ENCODE data around the gene MIEN1. TPM values are rescaled to one million over a fixed set of nuclear protein-coding genes. Genes with fewer than 3 reads are reported as not detected.

MIEN1 gene
- total and polyA plus RNA-seq, 12 donors = 27.7 to 190 (median 41.1) TPM

DNA sequence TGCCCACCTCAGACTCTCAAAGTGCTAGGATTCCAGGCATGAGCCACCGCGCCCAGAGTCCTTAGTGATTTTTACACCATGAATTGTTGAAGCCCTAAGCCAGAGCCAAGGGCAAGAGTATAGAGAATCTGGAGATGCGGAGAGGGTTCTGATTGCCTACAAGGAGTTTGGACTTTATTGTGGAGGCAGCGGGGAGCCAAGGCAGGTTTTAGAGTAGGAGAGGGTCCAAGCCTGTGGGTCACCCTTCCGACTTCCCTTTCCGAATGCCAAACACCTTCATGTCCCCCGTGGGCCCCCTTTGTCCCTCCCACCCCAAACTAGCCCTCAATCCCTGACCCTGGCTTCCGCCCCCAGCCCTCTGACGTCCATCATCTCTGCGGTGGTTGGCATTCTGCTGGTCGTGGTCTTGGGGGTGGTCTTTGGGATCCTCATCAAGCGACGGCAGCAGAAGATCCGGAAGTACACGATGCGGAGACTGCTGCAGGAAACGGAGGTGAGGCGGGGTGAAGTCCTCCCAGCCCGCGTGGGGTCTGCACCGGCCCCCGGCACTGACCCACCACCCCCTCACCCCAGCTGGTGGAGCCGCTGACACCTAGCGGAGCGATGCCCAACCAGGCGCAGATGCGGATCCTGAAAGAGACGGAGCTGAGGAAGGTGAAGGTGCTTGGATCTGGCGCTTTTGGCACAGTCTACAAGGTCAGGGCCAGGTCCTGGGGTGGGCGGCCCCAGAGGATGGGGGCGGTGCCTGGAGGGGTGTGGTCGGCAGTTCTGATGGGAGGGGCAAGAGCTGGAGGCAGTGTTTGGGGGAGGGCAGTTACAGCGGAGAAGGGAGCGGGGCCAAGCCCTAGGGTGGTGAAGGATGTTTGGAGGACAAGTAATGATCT, 7.1 kb downstream of the MIEN1 start:
- Histone ChIP-seq H3K4me3 (no peak overlapping the region), H3K27ac (no peak overlapping the region), H3K4me1 (no peaks in the 10 kb centered on the region), H3K36me3 (peaks cover 0 to 91% (median 20%) of the 10 kb centered on the region in 9 donors), H3K27me3 (no peaks in the 10 kb centered on the region), H3K9me3 (no peaks in the 10 kb centered on the region)
- WGBS, 2 donors = 82 to 84% methylated on average over 34 of the region's 34 CpGs
- intact Hi-C loops (cut with DNase I) = no loop called here
- ATAC-seq (peak in 2 of 8 donors; percentile 23 to 26), DNase-seq (no peak)
- TF ChIP-seq, protein P1, sequence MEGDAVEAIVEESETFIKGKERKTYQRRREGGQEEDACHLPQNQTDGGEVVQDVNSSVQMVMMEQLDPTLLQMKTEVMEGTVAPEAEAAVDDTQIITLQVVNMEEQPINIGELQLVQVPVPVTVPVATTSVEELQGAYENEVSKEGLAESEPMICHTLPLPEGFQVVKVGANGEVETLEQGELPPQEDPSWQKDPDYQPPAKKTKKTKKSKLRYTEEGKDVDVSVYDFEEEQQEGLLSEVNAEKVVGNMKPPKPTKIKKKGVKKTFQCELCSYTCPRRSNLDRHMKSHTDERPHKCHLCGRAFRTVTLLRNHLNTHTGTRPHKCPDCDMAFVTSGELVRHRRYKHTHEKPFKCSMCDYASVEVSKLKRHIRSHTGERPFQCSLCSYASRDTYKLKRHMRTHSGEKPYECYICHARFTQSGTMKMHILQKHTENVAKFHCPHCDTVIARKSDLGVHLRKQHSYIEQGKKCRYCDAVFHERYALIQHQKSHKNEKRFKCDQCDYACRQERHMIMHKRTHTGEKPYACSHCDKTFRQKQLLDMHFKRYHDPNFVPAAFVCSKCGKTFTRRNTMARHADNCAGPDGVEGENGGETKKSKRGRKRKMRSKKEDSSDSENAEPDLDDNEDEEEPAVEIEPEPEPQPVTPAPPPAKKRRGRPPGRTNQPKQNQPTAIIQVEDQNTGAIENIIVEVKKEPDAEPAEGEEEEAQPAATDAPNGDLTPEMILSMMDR (IDR thresholded peaks at IDR 0.05) = no peak

DNA sequence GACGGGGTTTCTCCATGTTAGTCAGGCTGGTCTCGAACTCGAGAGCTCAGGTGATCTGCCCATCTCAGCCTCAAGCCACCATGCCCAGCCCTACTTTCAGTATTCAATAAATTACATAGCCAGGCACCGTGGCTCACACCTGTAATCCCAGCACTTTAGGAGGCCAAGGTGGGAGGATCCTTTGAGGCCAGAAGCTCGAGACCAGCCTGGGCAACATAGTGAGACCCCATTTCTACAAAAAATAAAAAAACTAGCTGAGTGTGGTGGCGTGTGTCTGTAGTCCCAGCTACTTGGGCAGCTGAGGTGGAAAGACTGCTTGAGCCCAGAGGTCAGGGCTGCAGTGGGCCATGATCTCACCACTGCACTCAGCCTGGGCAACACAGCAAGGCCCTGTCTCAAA, 8.2 kb downstream of the MIEN1 start:
- H3K36me3 ChIP-seq = peaks cover 0 to 90% (median 20%) of the 10 kb centered on the region in 9 donors
- no peak for DNase-seq

DNA sequence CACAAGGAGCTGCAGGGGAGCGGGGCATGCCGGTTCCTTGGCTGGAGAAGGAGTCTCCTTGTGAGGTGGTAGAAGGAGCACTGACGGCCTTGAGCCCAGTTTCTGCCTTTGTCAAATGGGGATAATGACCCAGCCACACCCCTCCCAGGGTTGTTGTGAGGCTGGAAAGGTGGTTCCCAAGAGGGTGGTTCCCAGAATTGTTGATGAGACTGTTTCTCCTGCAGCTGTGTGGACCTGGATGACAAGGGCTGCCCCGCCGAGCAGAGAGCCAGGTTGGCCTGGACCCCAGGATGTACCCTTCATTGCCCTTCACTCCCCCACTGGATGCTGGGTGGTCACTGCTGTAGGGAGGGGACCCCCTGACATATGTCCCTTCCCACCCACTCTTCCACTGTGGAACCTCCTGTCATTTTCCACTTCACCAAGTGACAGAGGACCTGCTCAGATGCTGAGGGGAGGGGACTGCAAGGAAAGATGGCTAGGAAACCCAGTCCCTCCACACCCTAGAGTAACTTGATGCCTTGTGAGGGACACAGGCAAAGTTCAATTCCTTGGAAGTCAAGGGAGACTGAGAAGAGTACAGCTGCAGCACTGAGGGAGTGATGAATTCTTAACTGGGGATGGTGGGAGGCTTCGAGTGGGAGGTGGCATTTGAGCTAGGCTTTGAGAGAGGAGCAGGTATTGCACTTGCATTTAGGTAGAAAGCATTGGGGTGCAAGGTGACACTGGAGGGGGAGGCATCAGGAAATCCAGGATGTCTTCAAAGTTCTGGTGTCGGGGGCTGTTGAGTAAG, 10.6 kb downstream of the MIEN1 start:
- ATAC-seq (no peak), DNase-seq (no peak)
- TF ChIP-seq, protein P1 (IDR thresholded peaks at IDR 0.05) = no peak
- no peak overlapping the region for H3K4me3 ChIP-seq
- no peaks in the 10 kb centered on the region for H3K9me3 ChIP-seq
- peaks cover 0 to 19% (median 14%) of the 10 kb centered on the region in 9 donors for H3K4me1 ChIP-seq
- intact Hi-C loops (cut with DNase I) = no loop called here
- no peaks in the 10 kb centered on the region for H3K27me3 ChIP-seq
- 82 to 89% methylated on average over 7 of the region's 7 CpGs for WGBS, 2 donors
- H3K27ac ChIP-seq = no peak overlapping the region
- H3K36me3 ChIP-seq = peaks cover 0 to 92% (median 21%) of the 10 kb centered on the region in 9 donors

More for the DNA sequence above, 8.2 kb downstream of the MIEN1 start:
- no peak overlapping the region for H3K4me3 ChIP-seq
- H3K27me3 ChIP-seq = no peaks in the 10 kb centered on the region
- intact Hi-C loops (cut with DNase I) = no loop called here
- ATAC-seq = no peak
- no peaks in the 10 kb centered on the region for H3K9me3 ChIP-seq
- WGBS, 2 donors = 96 to 97% methylated on average over 6 of the region's 6 CpGs
- TF ChIP-seq, protein P1 (IDR thresholded peaks at IDR 0.05) = no peak
- H3K27ac ChIP-seq = no peak overlapping the region
- peaks cover 0 to 2% (median 1%) of the 10 kb centered on the region in 9 donors for H3K4me1 ChIP-seq

DNA sequence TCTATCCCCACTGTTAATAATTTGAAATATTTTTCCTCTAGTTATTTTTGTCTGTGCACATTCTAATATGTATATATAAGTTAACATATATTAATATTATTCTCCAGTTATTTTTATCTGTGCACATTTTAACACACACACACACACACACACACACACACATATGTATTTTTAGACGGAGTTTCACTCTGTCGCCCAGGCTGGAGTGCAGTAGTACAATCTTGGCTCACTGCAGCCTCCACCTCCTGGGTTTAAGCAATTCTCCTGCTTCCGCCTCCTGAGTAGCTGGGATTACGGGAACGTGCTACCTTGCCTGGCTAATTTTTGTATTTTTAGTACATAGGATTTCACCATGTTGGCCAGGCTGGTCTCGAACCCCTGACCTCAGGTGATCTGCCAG, 12.7 kb downstream of the MIEN1 start:
- no peak overlapping the region for H3K4me3 ChIP-seq
- H3K27me3 ChIP-seq = no peaks in the 10 kb centered on the region
- peaks cover 0 to 92% (median 18%) of the 10 kb centered on the region in 9 donors for H3K36me3 ChIP-seq
- TF ChIP-seq, protein P1 (IDR thresholded peaks at IDR 0.05) = no peak
- intact Hi-C loops (cut with DNase I) = no loop called here
- ATAC-seq = no peak
- peaks cover 0 to 19% (median 14%) of the 10 kb centered on the region in 9 donors for H3K4me1 ChIP-seq
- WGBS, 2 donors = 53 to 72% methylated on average over 6 of the region's 6 CpGs
- no peaks in the 10 kb centered on the region for H3K9me3 ChIP-seq
- no peak for DNase-seq
- H3K27ac ChIP-seq = no peak overlapping the region

Measured in heart right ventricle (tissue), 16 donors.